MM.1S (cell line): ENCODE results near the gene DDI2.

Experiments used
- DNase-seq: peaks from one replicate; pipeline ENCODE4 v3.0.0-alpha.2; 2015
- H2AFZ ChIP-seq: fragments of 300-600 bp; sonication (generic); 2 replicates; pipeline ENCODE4 v1.6.0; 2016; ENCODE audit warnings: antibody characterized with exemption, low read length
- H3F3A ChIP-seq: fragments of 300-600 bp; sonication (generic); 2 replicates; pipeline ENCODE4 v1.6.1; 2016; ENCODE audit warnings: mild to moderate bottlenecking, antibody characterized with exemption, low read length, moderate library complexity, mixed read lengths; ENCODE audit not compliant: insufficient read depth
- H3K27ac ChIP-seq: fragments of 300-600 bp; sonication (generic); 2 replicates; pipeline ENCODE4 v1.5.1; 2016; ENCODE audit warnings: mild to moderate bottlenecking, low read length
- H3K27me3 ChIP-seq: fragments of 300-600 bp; sonication (generic); replicated peaks from 2 replicates; pipeline ENCODE4 v1.6.0; 2016; ENCODE audit warnings: low read length; ENCODE audit not compliant: insufficient read depth
- H3K36me3 ChIP-seq: fragments of 300-600 bp; sonication (generic); replicated peaks from 2 replicates; pipeline ENCODE4 v1.6.1; 2016; ENCODE audit warnings: mild to moderate bottlenecking, low read length, mixed read lengths; ENCODE audit not compliant: insufficient read depth
- H3K4me1 ChIP-seq: fragments of 300-600 bp; sonication (generic); 2 replicates; pipeline ENCODE4 v1.6.1; 2016; ENCODE audit warnings: low read length, mixed read lengths
- H3K4me2 ChIP-seq: fragments of 300-600 bp; sonication (generic); 2 replicates; pipeline ENCODE4 v1.6.0; 2016; ENCODE audit warnings: low read depth, low read length
- H3K4me3 ChIP-seq: fragments of 300-600 bp; sonication (generic); 2 replicates; pipeline ENCODE4 v1.5.1; 2016; ENCODE audit warnings: low read length, mixed read lengths
- H3K79me2 ChIP-seq: fragments of 300-600 bp; sonication (generic); 2 replicates; pipeline ENCODE4 v1.6.1; 2016; ENCODE audit warnings: mixed run types, low read length, mixed read lengths
- H3K9ac ChIP-seq: fragments of 300-600 bp; sonication (generic); 2 replicates; pipeline ENCODE4 v1.6.1; 2016; ENCODE audit warnings: low read length, mixed read lengths
- H3K9me2 ChIP-seq: fragments of 300-600 bp; sonication (generic); replicated peaks from 2 replicates; pipeline ENCODE4 v1.6.1; 2016; ENCODE audit warnings: mild to moderate bottlenecking, low read length, mixed read lengths; ENCODE audit not compliant: insufficient read depth
- H3K9me3 ChIP-seq: fragments of 300-600 bp; sonication (generic); replicated peaks from 2 replicates; pipeline ENCODE4 v1.6.1; 2016; ENCODE audit warnings: mild to moderate bottlenecking, low read length, mixed read lengths; ENCODE audit not compliant: insufficient read depth
- H4K20me1 ChIP-seq: fragments of 300-600 bp; sonication (generic); 2 replicates; pipeline ENCODE4 v1.6.1; 2016; ENCODE audit warnings: mild to moderate bottlenecking, low read length, moderate library complexity, mixed read lengths; ENCODE audit not compliant: insufficient read depth
- CTCF ChIP-seq: fragments of 300-600 bp; sonication (generic); IDR thresholded peaks from 2 replicates; pipeline ENCODE4 v1.5.1; 2016; ENCODE audit warnings: antibody characterized with exemption, low read length, mixed read lengths
- EZH2 ChIP-seq: fragments of 300-600 bp; sonication (generic); optimal IDR thresholded peaks from 2 replicates; pipeline ENCODE3; 2017; ENCODE audit warnings: low read depth, mild to moderate bottlenecking, antibody characterized with exemption, low read length, mixed read lengths
- EZH2phosphoT487 ChIP-seq: fragments of 300-600 bp; sonication (generic); IDR thresholded peaks from 2 replicates; pipeline ENCODE4 v1.6.1; 2018; ENCODE audit warnings: antibody characterized with exemption, low read length

DDI2 gene

DNA sequence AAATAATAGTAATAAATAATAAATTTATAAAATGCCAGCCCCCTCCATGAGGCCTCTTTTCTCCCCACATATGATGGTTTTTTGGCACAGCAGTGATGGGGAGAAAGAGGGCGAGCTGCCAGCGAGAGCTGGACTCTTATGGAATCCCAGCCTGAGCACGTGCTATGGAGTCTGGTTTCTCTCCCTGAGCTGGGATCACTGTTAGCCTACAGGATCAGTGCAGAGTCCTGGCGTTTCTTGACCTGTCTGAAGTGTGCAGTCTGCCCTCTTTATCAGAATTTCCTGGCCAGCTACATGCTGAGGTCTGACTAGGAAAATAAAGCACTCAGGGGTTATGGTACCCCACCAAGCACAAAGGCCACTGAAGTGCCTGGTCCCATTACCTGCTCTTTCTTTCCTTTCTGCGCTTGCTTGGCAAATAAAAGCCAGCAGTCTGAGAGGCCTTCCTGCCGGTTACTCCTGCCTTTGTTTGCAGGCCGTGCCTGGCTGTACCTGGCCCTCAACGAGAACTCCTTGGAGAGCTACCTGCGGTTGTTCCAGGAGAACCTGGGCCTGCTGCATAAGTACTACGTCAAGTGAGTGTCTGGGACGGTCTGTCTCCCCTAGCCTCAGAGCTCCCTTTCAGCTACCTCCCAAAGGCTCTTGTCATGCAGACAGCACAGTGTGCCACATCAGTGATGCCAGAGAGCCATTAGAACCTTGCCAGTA, 100.3 kb downstream of the DDI2 start:
- Histone ChIP-seq H3K79me2 (peaks cover 24% of the 10 kb centered on the region), H3K9ac (no peak overlapping the region), H3K36me3 (no peaks in the 10 kb centered on the region), H3F3A (no peaks in the 10 kb centered on the region), H3K4me1 (no peaks in the 10 kb centered on the region), H3K27me3 (no peaks in the 10 kb centered on the region), H3K27ac (no peak overlapping the region), H3K4me3 (no peak overlapping the region), H2AFZ (no peak overlapping the region), H4K20me1 (no peaks in the 10 kb centered on the region), H3K9me2 (no peaks in the 10 kb centered on the region), H3K4me2 (no peak overlapping the region), H3K9me3 (no peaks in the 10 kb centered on the region)
- DNase-seq: no peak
- TF ChIP-seq EZH2phosphoT487: no peak
- TF ChIP-seq CTCF: no peak
- no peak for TF ChIP-seq EZH2

DNA sequence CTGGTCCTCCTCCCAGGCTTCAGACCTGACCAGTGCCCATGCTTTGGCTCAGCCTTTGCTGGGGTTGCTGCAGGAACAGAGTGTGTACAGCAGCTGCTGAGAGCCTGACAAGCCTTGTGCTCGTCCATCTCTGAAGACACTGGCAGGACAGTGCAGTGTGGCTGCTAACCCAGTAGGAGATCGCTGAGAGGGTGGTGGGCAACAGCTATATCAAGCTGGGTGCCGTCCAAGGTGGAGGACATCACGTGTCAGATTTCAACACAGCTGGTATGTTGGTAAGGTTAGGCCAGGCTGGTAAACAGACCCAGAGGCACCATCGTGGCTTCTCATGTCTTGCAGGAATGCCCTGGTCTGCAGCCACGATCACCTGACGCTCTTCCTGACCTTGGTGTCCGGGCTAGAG, 100.9 kb downstream of the DDI2 start:
- Histone ChIP-seq H3K9me3 (no peaks in the 10 kb centered on the region), H3K4me2 (no peak overlapping the region)

More for the DNA sequence above, 100.9 kb downstream of the DDI2 start:
- Histone ChIP-seq H3K36me3 (no peaks in the 10 kb centered on the region), H2AFZ (no peak overlapping the region), H3F3A (no peaks in the 10 kb centered on the region), H3K4me1 (no peaks in the 10 kb centered on the region), H3K9me2 (no peaks in the 10 kb centered on the region), H3K27me3 (no peaks in the 10 kb centered on the region), H3K79me2 (peaks cover 18% of the 10 kb centered on the region), H3K9ac (no peak overlapping the region), H4K20me1 (no peaks in the 10 kb centered on the region), H3K4me3 (no peak overlapping the region), H3K27ac (no peak overlapping the region)
- DNase-seq: no peak
- TF ChIP-seq EZH2: no peak
- TF ChIP-seq EZH2phosphoT487: no peak
- TF ChIP-seq CTCF: no peak
